IMR-90 (cell line): ENCODE data around the gene HRC.

Source experiments
- CEBPB ChIP-seq: IDR thresholded peaks from 2 replicates; pipeline ENCODE4 v1.6.1; 2012; ENCODE audit warnings: low read depth, low read length, improper control_type of control experiment
- CHD1 ChIP-seq: IDR thresholded peaks from 2 replicates; pipeline ENCODE4 v1.6.1; 2012; ENCODE audit warnings: low read depth, low read length, improper control_type of control experiment
- CTCF ChIP-seq: conservative IDR thresholded peaks from 2 replicates; pipeline ENCODE4 v1.5.1; 2012; ENCODE audit warnings: mild to moderate bottlenecking, low read depth, low read length, improper control_type of control experiment
- MAFK ChIP-seq: IDR thresholded peaks from 2 replicates; pipeline ENCODE4 v1.6.1; 2012; ENCODE audit warnings: low read depth, low read length, improper control_type of control experiment
- MXI1 ChIP-seq: IDR thresholded peaks from 2 replicates; pipeline ENCODE4 v1.6.1; 2012; ENCODE audit warnings: low read depth, mild to moderate bottlenecking, low read length, moderate library complexity, borderline replicate concordance
- POLR2A ChIP-seq: IDR thresholded peaks from 2 replicates; pipeline ENCODE4 v1.6.1; 2012; ENCODE audit warnings: mild to moderate bottlenecking, low read depth, low read length
- RAD21 ChIP-seq: IDR thresholded peaks from 2 replicates; pipeline ENCODE4 v1.6.1; 2012; ENCODE audit warnings: low read length, improper control_type of control experiment
- RCOR1 ChIP-seq: IDR thresholded peaks from 2 replicates; pipeline ENCODE4 v1.6.1; 2012; ENCODE audit warnings: mild to moderate bottlenecking, low read length, improper control_type of control experiment; ENCODE audit not compliant: insufficient replicate concordance
- RFX5 ChIP-seq: IDR thresholded peaks from 2 replicates; pipeline ENCODE4 v1.8.0; 2012; ENCODE audit warnings: low read depth, mild to moderate bottlenecking, low read length, moderate library complexity
- USF2 ChIP-seq: fragments of 150-350 bp; IDR thresholded peaks from 2 replicates; pipeline ENCODE4 v1.6.1; 2017; ENCODE audit warnings: mild to moderate bottlenecking, antibody characterized with exemption, low read length, low read depth

- TF ChIP-seq POLR2A (no peak), CTCF (no peak), USF2 (no peak), RCOR1 (no peak), MAFK (no peak), RFX5 (no peak), RAD21 (no peak), CHD1 (no peak), CEBPB (no peak), MXI1 (no peak)
Observed at GRCh38 chr19:49201042-49201441, 45.8 kb upstream of the HRC start.
